HepG2 (cell line): Measurements from ENCODE around the gene DNAJC24. TPM values are rescaled to one million over a fixed set of nuclear protein-coding genes. Genes with fewer than 3 reads are reported as not detected.

Experiments
- ATAC-seq: fragments of 200-7000 bp; cut with Tn5 transposase; 3 replicates; pipeline ENCODE4 v1.9.1; 2020; ENCODE audit warnings: mild to moderate bottlenecking, moderate library complexity
- BruUV-seq: library from RNA; stranded (reverse); fragments of 400-500 nt; replicated peaks from 2 replicates; lab custom pipeline; 2021; lab: Mats Ljungman, UMichigan
- CTCF ChIA-PET: fragments of 300-600 bp; formaldehyde crosslinking; extraction: SDS; loops from one replicate; lab custom pipeline; 2021; ENCODE audit warnings: low total read pairs, inconsistent platforms, low intra/inter-chr PET ratio; lab: Yijun Ruan, JAX
- POLR2A ChIA-PET: fragments of 350-600 bp; sonication (Branson Sonifier 250); formaldehyde crosslinking; loops from one replicate; lab custom pipeline; 2020; ENCODE audit warnings: antibody characterized with exemption, inconsistent platforms; lab: Yijun Ruan, JAX
- DNase-seq: peaks from one replicate; pipeline ENCODE4 v3.0.0-alpha.2; 2015; ENCODE audit warnings: low spot score
- FAIRE-seq: peaks from 3 replicates; lab custom pipeline; 2011; peaks lifted over from hg19 to GRCh38; lab: Jason Lieb, UNC
- H2AFZ ChIP-seq: one replicate; pipeline ENCODE4 v1.6.1; 2011; ENCODE audit warnings: low read length, inconsistent platforms
- H3K27ac ChIP-seq: fragments of 300-600 bp; 3 replicates; pipeline ENCODE4 v1.8.0; 2011; ENCODE audit warnings: mixed run types, mild to moderate bottlenecking, mixed read lengths, low read length, inconsistent platforms; ENCODE audit not compliant: insufficient read depth; ENCODE audit errors: extremely low read length
- H3K27me3 ChIP-seq, 2 experiments: fragments of 200-600 bp in 1 of 2; 2 replicates in 1 of 2; 3 replicates in 1 of 2; pipeline versions ENCODE4 v1.6.0 to v1.8.0; 2011; ENCODE audit warnings: low read length in 2 of 2, mild to moderate bottlenecking in 2 of 2, moderate library complexity in 2 of 2, inconsistent platforms in 1 of 2; ENCODE audit not compliant: insufficient read depth in 2 of 2, control insufficient read depth in 1 of 2
- H3K36me3 ChIP-seq, 2 experiments: fragments of 200-600 bp in 1 of 2; replicated peaks in 1 of 2; 2 replicates in 1 of 2; 3 replicates in 1 of 2; pipeline versions ENCODE4 v1.5.1 to v1.8.0; 2011; ENCODE audit warnings: low read length in 2 of 2, inconsistent platforms in 1 of 2; ENCODE audit not compliant: insufficient read depth in 2 of 2, control insufficient read depth in 1 of 2
- H3K4me1 ChIP-seq: 2 replicates; pipeline ENCODE4 v1.5.1; 2012; ENCODE audit warnings: low read length, inconsistent platforms; ENCODE audit not compliant: insufficient read depth
- H3K4me2 ChIP-seq: 2 replicates; pipeline ENCODE4 v1.6.0; 2011; ENCODE audit warnings: low read depth, low read length, inconsistent platforms
- H3K4me3 ChIP-seq, 3 experiments: fragments of 200-600 bp in 1 of 3; sonication (generic), shearing (Covaris generic) in 1 of 3; replicated peaks in 1 of 3; 2 replicates each; pipeline ENCODE4 v1.5.1; 2011 to 2016; ENCODE audit warnings: low read length in 3 of 3, inconsistent platforms in 2 of 3, low read depth in 2 of 3, mild to moderate bottlenecking in 2 of 3, control low read depth in 1 of 3, mixed read lengths in 1 of 3; ENCODE audit not compliant: insufficient read depth in 1 of 3
- H3K79me2 ChIP-seq: one replicate; pipeline ENCODE4 v1.6.1; 2011; ENCODE audit warnings: low read length, inconsistent platforms; ENCODE audit not compliant: insufficient read depth
- H3K9ac ChIP-seq: 2 replicates; pipeline ENCODE4 v1.6.0; 2011; ENCODE audit warnings: mild to moderate bottlenecking, low read depth, low read length, inconsistent platforms; ENCODE audit not compliant: insufficient read depth
- H3K9me3 ChIP-seq: 2 replicates; pipeline ENCODE4 v1.5.1; 2012; ENCODE audit warnings: mild to moderate bottlenecking, low read length
- H4K20me1 ChIP-seq: 2 replicates; pipeline ENCODE4 v1.6.0; 2011; ENCODE audit warnings: inconsistent platforms, mild to moderate bottlenecking, low read length, moderate library complexity; ENCODE audit not compliant: insufficient read depth
- ATF3 ChIP-seq: sonication (generic); formaldehyde crosslinking; IDR thresholded peaks from 2 replicates; pipeline ENCODE4 v1.4.0; 2020; ENCODE audit warnings: missing genetic modification reagents
- GATAD2A ChIP-seq: IDR thresholded peaks from 2 replicates; pipeline ENCODE4 v1.6.1; 2016
- HOXD1 ChIP-seq: sonication (generic); formaldehyde crosslinking; IDR thresholded peaks from 2 replicates; pipeline ENCODE4 v1.5.0; 2020; ENCODE audit warnings: missing genetic modification reagents
- LCORL ChIP-seq, 2 experiments: fragments of 450-650 bp in 1 of 2; sonication (generic) in 1 of 2; formaldehyde crosslinking in 1 of 2; IDR thresholded peaks; 2 replicates each; pipeline versions ENCODE4 v1.5.0 to v1.6.1; 2017 to 2020; ENCODE audit warnings: antibody characterized with exemption in 1 of 2, missing genetic modification reagents in 1 of 2
- NAIF1 ChIP-seq: sonication (generic); formaldehyde crosslinking; IDR thresholded peaks from 2 replicates; pipeline ENCODE4 v1.5.0; 2020; ENCODE audit warnings: mild to moderate bottlenecking, missing genetic modification reagents, borderline replicate concordance
- NFAT5 ChIP-seq: sonication (generic); formaldehyde crosslinking; IDR thresholded peaks from 2 replicates; pipeline ENCODE4 v1.4.0; 2020; ENCODE audit warnings: missing genetic modification reagents
- PHB2 ChIP-seq: fragments of 450-650 bp; IDR thresholded peaks from 2 replicates; pipeline ENCODE4 v1.6.1; 2018; ENCODE audit not compliant: partially characterized antibody
- PHF21A ChIP-seq: sonication (generic); formaldehyde crosslinking; IDR thresholded peaks from 2 replicates; pipeline ENCODE4 v1.5.0; 2020; ENCODE audit warnings: mild to moderate bottlenecking, missing genetic modification reagents
- RBFOX2 ChIP-seq: fragments of 200-400 bp; formaldehyde crosslinking; IDR thresholded peaks from 2 replicates; pipeline ENCODE4 v1.6.1; 2017; ENCODE audit warnings: low read depth, mild to moderate bottlenecking, low read length
- THAP11 ChIP-seq: IDR thresholded peaks from 2 replicates; pipeline ENCODE4 v1.6.1; 2016; ENCODE audit warnings: missing biosample characterization, missing genetic modification reagents
- ZNF33B ChIP-seq: sonication (generic); formaldehyde crosslinking; IDR thresholded peaks from 2 replicates; pipeline ENCODE4 v1.5.1; 2020; ENCODE audit warnings: mild to moderate bottlenecking, missing genetic modification reagents
- ZNF543 ChIP-seq: sonication (generic); formaldehyde crosslinking; IDR thresholded peaks from 2 replicates; pipeline ENCODE4 v1.4.0; 2020; ENCODE audit warnings: mild to moderate bottlenecking, missing genetic modification reagents
- ZNF562 ChIP-seq: sonication (generic); formaldehyde crosslinking; IDR thresholded peaks from 2 replicates; pipeline ENCODE4 v1.8.0; 2022; ENCODE audit warnings: missing genetic modification reagents, borderline replicate concordance
- ZNF816 ChIP-seq: sonication (generic); formaldehyde crosslinking; IDR thresholded peaks from 2 replicates; pipeline ENCODE4 v1.8.0; 2022; ENCODE audit warnings: missing genetic modification reagents, mild to moderate bottlenecking, borderline replicate concordance
- ZNF878 ChIP-seq: sonication (generic); formaldehyde crosslinking; IDR thresholded peaks from 2 replicates; pipeline ENCODE4 v1.8.1; 2023; ENCODE audit warnings: mild to moderate bottlenecking, missing genetic modification reagents, moderate library complexity
- in situ Hi-C: cut with HindIII; loops from 2 replicates; pipeline ENCODE4 v1.10.0; 2017; ENCODE audit warnings: low pct_unique_long_range_greater_than_20kb; ENCODE audit not compliant: extremely low pct_ligation_motif_present
- intact Hi-C: fragments of 100-400 bp; cut with micrococcal nuclease; formaldehyde crosslinking; loops from one replicate; pipeline ENCODE4 v1.10.0; 2022; ENCODE audit not compliant: unreplicated experiment
- polyA plus RNA-seq, 8 experiments: library from polyadenylated mRNA; depleted of rRNA in 3 of 8; stranded (reverse) in 7 of 8; unstranded in 1 of 8; fragments of >200 nt; fragmentation: Illumina TruSeq in 4 of 8; extraction: Trizol in 4 of 8; gene quantifications; 2 replicates each; pipeline versions ENCODE4 v1.2.1 to v1.2.3, GENCODE V29; 2011 to 2016; ENCODE audit warnings: low read depth in 4 of 8, missing spikeins in 1 of 8, mixed read lengths in 1 of 8; ENCODE audit not compliant: insufficient read depth in 1 of 8
- total RNA-seq, 5 experiments: library from RNA; depleted of rRNA; stranded (reverse); fragments of >200 nt; fragmentation: Illumina TruSeq; extraction: Trizol; gene quantifications; 2 replicates each; pipeline ENCODE4 v1.2.3, GENCODE V29; 2016; ENCODE audit warnings: low read depth in 1 of 5

Gene DNAJC24
- total and polyA plus RNA-seq, 2 of the 13 experiments (the other 11 are each of a cell fraction or from before 2014, with no cell fraction given) = 10.5 to 13.7 TPM

GRCh38 chr11:31404614-31405013 lies 35.0 kb downstream of the DNAJC24 start:
- Histone ChIP-seq H2AFZ (no peak overlapping the region), H3K79me2 (no peaks in the 10 kb centered on the region), H3K4me3 (no peak overlapping the region), H4K20me1 (no peaks in the 10 kb centered on the region), H3K27me3 (no peaks in the 10 kb centered on the region), H3K9ac (no peak overlapping the region), H3K9me3 (no peaks in the 10 kb centered on the region), H3K4me1 (no peaks in the 10 kb centered on the region), H3K36me3 (0 out of 5 replicates have a peak, but pooled peaks cover 0 to 3% of the 10 kb centered on the region in 2 experiments), H3K4me2 (no peak overlapping the region), H3K27ac (no peak overlapping the region)
- in situ Hi-C loops = no loop called here
- POLR2A ChIA-PET = no interaction called here
- CTCF ChIA-PET = no interaction called here
- intact Hi-C loops = no loop called here
- no peak for FAIRE-seq
- DNase-seq = no peak
- BruUV-seq = no TSS peak
- no peak for TF ChIP-seq PHF21A (CRISPR knock-in tag)
- TF ChIP-seq LCORL (IDR thresholded peaks at IDR 0.05) = no peak
- TF ChIP-seq LCORL (CRISPR knock-in tag; IDR thresholded peaks at IDR 0.05) = no peak
- no peak for TF ChIP-seq NFAT5
- TF ChIP-seq THAP11 = no peak
- TF ChIP-seq HOXD1 (CRISPR knock-in tag) = no peak
- no peak for TF ChIP-seq ZNF816 (CRISPR knock-in tag)
- no peak for TF ChIP-seq ATF3 (CRISPR knock-in tag)
- no peak for TF ChIP-seq NAIF1 (CRISPR knock-in tag)
- no peak for TF ChIP-seq ZNF543 (CRISPR knock-in tag)
- TF ChIP-seq ZNF33B (CRISPR knock-in tag) = no peak
- no peak for TF ChIP-seq ZNF562
- TF ChIP-seq ZNF878 (CRISPR knock-in tag) = no peak
- no peak for TF ChIP-seq RBFOX2
- TF ChIP-seq PHB2 = no peak
- TF ChIP-seq GATAD2A (CRISPR knock-in tag) = no peak
- ATAC-seq = no peak
